A549 treated with GW870086 at 1 μM for 4 hours (cell line): ENCODE data around the gene WNK2. TPM values are rescaled to one million over a fixed set of nuclear protein-coding genes. Genes with fewer than 3 reads are reported as not detected.

ENCODE experiments used
- total RNA-seq: library from RNA; stranded (reverse); fragments of 200-300 nt; extraction: Qiagen RNA extraction; gene quantifications from 5 replicates; pipeline ENCODE4 v1.2.3, GENCODE V29; 2022; ENCODE audit warnings: low read depth

Gene WNK2
- 4.1 to 9.0 TPM (median 6.2 TPM) in 5 replicates for total RNA-seq

DNA sequence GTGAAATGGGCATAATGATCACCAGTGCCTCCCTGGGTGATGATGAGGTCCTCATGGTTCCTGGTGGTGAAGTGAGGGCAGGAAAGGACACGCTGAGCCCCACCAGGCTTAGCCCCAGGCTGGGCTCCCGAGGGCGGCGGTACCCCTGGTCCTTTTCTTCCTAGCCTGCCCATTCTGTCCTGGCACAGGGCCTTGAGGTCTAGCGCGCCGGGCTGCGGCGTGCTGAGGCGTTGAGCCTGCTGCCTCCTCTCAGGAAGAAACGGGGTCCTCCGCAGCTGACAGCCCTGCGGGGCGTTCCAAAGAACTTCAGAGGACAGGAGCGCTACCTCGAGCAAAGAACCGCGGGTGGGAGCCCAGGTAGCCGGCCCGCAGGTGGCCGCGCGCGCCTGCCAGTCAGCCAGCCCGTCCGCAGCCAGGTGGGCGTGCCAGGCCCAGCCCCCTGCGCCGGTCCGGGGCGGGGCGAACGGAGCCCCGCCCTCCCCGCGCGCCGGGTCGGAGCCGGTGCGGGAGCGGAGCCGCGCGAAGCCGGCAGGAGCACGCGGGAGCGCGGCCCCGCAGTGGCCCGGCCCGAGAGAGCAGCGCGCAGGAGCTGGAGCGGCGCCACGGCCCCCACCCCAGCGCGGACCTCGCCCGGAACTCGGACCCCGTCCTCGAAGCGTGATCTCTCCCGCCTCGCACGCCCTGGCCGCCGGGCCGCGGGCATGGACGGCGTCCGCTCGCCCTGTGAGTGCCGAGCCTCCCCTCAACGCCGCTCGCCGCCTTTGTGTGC, at the start of gene WNK2:
WNK2 (plus strand) TSS at position 477 of the 769 bp plus-strand sequence. CDS start 791 bp downstream, outside the sequence.

Other genes with a start within 250 kb of the WNK2 start
- gene FGD3, start 236.6 kb upstream of the WNK2 start, total RNA-seq: 0.08 to 0.16 TPM (median 0.14 TPM) in 5 replicates
- gene SUSD3, start 125.4 kb upstream of the WNK2 start, total RNA-seq: 0.65 to 1.1 TPM (median 0.83 TPM) in 5 replicates
- gene CARD19, start 87.9 kb upstream of the WNK2 start, total RNA-seq: 43.5 to 69.5 TPM (median 64.7 TPM) in 5 replicates
- gene NINJ1, start 49.9 kb upstream of the WNK2 start, total RNA-seq: 67.2 to 98.9 TPM (median 83.2 TPM) in 5 replicates